Activated effector memory CD4-positive, alpha-beta T cell treated with Interleukin-2 at 50 U/mL for 16 hours (primary cell): Measurements from ENCODE around the gene MEF2A.
"Not testable (repeated sequence)": the region's sequence is repeated elsewhere in the genome, so short reads cannot be mapped to it uniquely, and the experiment has no call there.

Source experiments
- DNase-seq: peaks from one replicate; pipeline ENCODE4 v3.0.0-alpha.2; 2020

The MEF2A gene

DNA sequence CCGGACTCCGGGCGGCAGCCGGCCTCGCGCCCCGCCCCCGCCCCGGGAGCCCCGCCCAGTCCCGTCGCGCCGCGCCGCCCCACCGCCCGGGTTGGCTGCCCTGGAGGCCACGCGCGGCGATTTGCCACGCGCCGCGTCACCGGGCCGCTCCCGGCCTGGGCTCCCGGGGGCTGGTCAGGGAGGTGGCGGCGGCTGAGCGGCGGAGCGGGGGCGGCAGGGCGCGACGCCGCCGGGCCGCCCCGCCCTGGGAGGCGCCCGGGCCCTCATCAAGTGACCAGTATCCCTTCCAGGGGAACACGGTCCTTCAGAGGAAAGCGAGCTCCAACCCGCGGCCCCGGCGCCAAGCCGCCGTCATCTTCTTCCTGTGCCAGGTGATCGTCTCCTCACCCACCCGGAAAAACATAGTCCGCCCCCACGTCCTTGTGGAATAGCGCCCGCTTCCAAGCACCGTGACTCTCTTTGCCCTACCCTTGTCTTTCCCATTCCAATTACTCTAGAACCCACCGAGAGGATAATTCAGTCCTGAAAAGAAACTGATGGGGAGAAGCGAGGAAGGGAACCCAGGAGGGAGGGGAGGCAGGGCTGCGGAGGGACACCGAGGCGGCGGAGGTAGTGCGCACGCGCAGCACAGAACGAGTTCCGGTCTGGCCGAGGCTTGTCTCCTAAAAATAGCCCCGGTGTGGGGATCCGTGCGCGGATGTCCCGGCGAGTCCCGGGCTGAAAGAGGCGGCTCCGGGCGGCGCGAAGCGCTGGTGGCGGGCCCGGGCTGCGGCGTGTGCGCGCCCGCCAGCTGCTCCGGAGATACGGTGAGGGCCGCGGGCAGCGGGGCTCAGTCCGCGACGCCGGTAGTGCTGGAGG lies at the start of gene MEF2A:
Gene MEF2A (plus strand): TSS at position 686 of the 858 bp plus-strand sequence. CDS start 67,136 bp downstream, outside the sequence.
- DNase-seq, result peak; percentile 86

DNA sequence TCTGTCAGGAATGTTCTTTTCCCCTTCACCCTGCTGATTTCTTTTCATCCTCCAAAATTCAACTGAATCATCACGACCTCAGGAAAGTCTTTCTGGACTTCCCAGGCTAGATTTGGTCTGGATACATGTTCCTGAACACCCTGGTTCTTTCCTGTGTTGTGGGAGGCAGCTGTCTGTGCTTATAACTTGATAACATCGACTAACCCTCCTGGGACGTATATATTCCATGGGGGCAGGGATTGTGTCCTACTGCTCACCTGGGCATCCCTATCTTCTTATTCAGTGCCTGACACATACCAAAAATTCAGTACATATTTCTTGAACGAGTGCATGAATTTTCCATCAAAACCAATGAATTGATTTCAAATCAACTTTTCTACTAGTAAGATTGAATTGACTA lies 47.6 kb upstream of the MEF2A start:
- no peak for DNase-seq

DNA sequence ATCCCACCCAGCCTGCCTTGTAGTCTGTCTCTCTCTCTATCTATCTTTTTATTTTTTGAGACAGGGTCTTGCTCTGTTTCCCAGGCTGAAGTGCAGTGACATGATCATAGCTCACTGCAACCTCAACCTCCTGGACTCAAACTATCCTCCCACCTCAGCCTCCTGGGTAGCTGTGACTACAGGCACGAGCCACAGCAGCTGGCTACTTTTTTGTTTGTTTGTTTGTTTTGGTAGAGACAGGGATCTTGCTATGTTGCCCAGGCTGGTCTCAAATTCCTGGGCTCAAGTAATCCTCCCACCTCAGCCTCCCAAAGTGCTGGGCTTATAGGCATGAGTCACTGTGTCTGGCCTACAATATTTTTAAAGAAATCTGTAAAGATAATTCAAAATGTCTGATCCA lies 46.4 kb upstream of the MEF2A start:
- not testable (repeated sequence) for DNase-seq

DNA sequence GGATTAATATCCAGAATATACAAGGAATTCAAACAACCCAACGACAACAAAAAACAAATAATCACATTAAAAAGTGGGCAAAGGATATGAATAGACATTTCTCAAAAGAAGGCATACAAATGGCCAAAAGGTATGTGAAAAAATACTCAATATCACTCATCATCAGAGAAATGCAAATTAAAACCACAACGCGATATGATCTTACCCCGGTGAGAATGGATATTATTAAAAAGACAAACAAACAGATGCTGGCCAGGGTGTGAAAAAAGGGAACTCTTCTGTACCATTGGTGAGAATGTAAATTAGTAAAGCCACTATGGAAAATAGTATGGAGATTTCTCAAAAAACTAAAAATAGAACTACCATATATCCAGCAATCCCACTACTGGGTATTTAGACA lies 43.5 kb upstream of the MEF2A start:
- no peak for DNase-seq

DNA sequence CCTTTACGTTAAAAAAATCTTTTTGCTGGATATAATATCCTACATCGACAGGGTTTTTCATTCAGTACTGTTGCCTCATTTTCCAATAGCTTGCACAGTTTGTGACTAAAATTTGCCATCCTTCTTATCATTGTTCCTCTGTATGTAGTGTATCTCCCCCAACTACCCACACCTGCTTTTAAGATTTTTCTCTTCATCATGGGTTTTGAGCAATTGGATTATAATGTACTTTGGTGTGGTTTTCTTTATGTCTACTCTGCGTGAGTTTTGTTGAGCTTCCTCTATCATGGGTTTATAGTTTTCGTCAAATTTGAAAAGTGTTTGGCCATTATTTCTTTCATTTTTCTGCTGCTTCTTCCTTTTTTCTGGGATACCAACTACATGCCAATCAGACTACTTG lies 39.6 kb upstream of the MEF2A start:
- DNase-seq, result no peak

DNA sequence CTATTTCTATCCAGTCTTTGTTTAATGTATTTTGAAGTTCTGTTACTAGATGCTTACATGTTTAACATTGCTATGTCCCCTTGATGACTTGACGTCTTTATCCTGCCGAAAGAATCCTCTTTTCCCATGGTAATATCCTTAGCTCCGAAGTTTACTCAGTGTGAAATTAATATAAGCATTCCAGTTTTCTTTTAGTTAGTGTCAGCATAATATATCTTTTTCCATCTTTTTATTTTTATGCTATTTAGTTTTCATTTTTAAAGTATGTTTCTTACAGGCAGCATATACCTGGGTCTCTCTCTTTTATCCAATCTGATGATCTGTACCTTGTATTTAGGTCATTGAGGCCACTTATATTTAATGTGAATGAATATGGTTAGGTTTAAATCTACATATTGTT lies 39.1 kb upstream of the MEF2A start:
- no peak for DNase-seq

DNA sequence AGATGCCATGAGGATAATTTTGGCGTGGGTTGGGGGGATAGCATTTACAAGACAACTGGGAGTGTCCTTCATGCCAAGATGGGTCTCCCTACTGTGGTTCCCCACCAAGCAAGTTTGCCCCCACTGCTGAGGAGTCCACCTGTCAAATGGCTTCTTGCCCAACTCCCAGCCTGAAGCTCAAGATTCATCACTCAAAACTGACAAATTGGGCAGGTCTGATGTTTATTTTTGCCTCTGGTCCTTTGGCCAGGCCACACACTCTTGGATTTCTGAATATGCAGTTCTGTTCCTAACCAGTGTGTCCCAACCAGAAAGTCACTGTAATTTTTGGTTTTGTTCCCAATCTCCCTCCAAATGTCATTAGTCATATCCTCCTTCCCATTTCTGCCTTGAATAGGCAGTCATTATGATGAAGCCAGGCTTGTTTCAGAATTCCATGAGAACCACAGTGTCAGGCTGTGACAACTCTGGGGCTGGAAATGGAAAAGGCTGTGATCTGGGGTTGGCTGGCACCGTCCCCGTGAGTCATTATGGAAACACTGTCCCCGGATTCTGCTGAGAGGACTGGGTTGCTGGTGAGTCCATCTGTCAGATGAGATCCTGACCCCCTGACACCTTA lies 29.3 kb upstream of the MEF2A start:
- DNase-seq, result no peak

DNA sequence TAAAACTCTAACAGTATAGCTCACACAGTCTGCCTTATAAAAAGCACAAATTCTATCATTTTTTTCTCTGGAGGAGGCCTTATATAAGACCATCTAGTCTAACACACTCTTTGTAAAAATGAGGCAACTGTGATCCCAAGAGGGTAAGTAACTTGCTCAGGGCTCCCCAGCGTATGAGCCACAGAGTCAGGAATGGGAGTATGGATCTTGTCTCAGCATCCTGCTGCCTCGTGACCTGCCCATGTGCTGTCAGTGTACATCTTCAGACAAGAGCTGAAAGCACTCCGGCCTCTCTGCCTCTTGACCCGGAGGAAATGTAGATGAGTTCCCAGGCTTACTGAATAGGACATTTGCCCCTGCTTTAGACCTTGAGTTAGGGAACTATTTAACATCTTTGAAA lies 28.4 kb upstream of the MEF2A start:
- no peak for DNase-seq

DNA sequence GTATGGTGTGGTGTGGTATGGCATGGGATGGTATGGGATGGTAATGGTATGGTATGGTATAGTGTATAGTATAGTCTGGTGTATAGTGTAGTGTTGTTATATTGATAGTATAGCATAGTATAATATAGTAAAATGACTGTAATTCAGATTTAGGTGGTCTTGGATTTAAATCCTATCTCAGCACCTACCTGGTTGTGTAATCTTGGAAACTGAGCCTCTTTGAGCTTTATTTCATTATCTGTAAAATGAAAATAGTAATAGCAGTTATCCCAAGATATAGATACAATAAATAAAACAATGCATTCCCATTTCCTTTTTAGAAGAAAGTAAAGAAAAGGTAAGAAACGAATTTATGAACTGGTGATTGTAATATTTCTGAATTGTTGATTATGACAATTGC lies 27.5 kb upstream of the MEF2A start:
- no peak for DNase-seq

DNA sequence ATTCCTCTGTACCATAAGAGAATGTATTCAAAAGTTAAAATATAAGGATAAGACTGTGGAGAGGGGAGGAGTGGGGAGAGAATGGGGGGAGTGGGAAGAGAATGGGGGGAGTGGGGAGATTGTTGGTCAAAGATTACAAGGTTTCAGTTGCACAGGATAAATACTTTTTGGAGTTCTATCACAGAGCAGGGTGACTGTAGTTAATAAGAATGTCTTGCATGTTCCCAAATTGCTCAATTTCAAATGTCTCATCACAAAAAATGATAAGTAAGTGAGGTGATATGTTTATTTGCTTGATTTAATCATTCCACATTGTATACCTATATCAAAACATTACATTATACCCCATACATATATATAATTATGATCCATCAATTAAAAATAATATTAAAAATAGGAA lies 23.0 kb upstream of the MEF2A start:
- DNase-seq, result no peak

DNA sequence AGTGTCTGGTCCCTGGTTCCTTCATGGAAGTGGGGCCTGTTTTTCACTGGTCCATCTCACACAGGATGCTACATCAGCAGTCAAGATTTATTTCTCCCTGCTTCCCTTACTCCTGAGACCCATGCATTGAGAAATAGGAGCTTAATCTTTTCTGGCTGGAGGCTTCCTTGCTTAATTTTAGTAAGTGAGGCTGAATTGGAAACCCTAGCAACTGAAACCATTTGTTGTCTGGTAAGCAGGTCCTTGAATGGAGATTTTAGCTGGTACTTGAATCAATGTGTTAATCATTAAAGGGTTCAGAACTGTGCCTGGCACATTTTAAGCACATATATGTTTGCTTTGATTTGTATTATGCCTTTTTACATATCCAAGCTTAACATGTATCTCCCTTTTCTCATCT lies 20.2 kb upstream of the MEF2A start:
- no peak for DNase-seq

DNA sequence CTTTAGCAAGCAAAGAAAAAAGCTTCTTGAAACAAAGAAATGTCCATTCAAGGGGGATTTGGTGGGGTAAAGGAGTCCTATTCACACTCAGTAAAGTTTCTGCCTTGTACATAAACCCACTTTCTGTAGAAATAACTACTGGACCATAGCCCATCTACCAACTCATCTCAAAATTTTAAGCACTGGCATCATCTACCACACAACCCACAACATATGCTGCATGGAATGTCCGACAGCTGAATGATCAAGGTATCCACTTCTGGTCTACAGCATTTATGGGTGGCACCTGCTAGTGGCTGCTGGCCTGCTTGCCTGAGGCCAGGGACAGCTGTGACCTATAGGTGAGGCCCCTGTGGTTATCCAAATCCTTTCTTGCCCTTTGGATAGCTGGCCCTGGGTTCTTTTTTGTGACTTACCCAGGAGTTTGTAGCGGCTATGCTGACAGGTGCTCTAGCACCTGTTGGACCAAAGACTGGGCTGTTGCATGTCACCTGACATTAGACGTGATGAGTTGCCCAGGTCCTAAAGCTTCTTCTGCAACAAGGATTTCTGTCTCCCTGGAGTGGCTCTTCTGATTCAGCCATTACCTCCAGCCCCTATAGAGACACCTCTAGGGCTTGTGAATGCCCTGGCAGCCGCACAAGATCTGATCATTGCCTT lies 19.2 kb upstream of the MEF2A start:
- DNase-seq, result no peak

DNA sequence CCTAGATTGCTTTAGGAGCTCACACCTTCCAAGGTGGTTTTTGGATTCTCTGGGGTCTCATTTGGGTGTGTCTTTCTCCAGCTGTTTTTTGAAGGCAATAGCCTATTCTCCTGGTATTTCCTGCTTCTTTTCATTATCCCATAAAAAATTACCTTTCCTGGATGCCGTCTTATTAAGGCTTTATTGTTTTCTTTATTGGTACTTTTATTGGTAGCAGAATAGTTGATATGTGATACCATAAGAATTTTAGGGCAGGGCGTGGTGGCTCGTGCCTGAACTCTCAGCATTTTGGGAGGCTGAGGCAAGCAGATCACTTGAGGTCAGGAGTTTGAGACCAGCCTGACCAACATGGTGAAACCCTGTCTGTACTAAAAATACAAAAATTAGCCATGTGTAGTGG lies 18.3 kb upstream of the MEF2A start:
- DNase-seq, result no peak

DNA sequence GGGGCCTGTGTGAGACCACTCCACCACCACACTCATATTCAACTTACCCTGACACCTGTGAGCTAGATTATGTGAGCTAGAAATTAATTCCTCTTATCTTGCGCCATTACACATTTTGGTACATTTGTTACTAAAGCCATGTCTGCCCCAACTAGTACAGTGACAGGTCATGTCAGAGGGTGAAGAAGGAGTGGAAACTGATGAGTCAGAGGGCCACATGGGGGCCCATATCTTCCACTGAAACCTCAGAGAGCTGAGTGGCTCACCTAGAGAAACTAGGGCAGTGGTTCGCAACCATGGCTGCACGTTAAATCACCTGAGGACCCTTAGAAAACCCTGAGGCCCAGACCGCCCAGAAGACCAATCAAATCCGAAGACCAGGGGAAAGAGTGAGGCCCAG lies 15.7 kb upstream of the MEF2A start:
- DNase-seq, result no peak

DNA sequence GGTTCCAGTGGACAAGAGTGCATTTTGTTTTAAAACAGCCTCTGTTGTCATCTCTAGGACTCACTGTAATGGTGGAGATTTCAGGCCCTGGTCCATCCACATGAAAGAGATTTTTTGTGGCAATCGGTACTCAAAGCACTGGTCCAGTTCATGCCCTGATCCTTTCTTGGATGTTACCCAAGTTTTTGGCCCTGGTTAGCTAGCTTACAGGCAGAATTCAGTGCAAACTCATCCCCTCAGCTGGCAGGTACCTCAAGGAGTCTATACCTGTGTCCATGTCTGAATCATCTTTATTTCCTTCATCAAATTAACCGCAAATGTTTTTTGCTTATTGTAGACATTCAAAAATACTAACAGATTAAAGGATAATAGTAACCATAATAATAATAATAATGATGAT lies 13.7 kb upstream of the MEF2A start:
- no peak for DNase-seq

DNA sequence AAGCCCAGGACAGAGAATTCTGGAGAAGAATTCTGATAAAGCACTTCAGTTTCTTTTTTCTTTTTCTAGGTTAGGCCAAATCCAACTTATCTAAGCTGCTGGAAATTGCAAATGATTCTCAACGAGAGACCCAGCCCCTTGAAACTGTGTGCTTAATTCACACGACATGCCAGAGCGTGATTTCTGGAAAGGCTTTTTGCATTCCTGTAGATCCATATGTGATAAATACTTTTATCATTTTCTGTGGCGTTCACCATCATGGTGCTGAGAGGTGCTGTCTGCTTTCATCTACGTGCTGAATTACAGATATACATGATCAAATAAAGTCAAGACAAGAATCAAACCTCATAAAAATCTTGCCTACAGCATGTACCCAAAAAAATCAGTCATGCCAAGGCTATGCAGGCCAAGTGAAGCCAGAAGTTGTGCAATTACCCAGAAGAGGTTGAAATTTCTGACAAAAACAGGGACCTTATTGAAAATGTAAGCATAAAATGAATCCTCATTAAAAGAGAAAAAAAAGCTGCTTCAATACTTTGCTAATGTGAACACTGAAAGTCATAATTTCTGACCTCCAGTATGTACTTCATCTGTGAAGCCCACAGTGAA lies 10.8 kb upstream of the MEF2A start:
- no peak for DNase-seq

DNA sequence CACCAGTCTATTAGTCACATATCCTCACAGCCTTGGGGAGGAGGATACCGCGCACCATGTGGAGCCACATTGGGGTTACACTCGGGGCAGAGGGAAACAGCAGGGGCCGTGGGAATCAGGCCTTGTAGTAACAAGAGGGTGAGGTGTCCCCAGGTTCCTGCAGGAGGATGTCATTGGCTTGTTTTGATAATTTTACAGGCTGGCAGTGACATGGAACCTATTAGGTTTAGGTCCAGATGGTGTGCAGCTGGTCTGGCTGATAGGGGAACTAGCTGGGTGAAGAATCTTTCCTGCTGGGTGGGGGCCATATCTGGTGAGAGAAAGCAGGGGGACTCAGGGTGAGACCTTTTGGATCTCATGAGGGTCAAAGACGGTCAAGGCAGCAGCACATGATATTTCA lies 9.8 kb upstream of the MEF2A start:
- DNase-seq, result no peak

DNA sequence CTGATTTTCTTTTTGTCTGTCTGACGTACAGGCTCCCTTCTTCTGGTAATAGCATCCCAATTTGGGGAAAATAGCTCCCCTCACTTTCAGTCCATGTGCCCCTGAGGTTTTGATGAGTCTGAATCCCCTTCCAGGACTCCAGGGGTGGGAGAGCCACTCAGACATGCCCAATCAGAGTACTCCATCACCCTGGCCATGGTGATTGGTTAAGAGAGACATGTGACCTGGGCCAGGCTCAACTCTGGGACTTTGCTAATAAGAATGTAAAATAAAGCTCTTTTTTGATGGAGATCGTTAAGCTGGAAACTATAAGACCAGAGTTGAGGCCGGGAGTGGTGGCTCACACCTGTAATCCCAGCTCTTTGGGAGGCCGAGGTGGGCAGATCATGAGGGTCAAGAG lies 9.2 kb upstream of the MEF2A start:
- DNase-seq, result no peak

DNA sequence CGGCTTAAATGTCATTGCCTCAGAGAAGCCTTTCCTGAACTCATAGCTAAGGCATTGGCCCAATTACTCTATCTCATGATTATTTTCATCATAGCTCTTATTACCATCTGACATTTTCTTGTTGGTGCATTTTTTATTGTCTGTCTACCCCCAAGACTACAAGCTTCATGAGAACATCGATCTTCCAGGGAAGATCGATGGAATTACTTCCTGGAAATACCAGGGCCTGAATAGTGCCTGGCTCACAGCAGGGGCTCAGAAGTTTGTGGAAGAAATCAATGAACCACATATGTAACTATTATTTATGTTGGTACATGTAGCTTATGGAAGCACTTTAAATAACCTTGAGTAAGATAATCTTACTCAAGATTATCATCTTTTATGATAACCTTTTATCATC lies 7.7 kb upstream of the MEF2A start:
- no peak for DNase-seq

DNA sequence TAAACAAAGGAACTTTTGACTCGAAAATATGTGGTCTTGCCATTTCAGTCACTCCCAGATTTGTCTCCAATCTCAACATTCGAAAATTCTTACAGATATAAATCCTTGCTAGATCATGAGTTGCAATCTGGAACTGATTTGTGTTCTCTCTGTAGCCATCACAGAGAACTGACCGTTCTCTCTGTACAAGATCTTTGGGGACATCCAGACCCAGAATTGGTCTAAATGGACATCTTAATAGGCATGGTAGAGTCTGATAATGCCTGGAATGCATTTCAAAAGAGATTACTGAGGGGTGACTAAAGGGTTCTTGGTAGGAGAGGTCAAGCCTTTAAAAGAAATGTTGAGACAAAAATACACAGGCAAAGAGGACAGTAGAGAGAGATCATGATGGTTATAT lies 7.2 kb upstream of the MEF2A start:
- no peak for DNase-seq

DNA sequence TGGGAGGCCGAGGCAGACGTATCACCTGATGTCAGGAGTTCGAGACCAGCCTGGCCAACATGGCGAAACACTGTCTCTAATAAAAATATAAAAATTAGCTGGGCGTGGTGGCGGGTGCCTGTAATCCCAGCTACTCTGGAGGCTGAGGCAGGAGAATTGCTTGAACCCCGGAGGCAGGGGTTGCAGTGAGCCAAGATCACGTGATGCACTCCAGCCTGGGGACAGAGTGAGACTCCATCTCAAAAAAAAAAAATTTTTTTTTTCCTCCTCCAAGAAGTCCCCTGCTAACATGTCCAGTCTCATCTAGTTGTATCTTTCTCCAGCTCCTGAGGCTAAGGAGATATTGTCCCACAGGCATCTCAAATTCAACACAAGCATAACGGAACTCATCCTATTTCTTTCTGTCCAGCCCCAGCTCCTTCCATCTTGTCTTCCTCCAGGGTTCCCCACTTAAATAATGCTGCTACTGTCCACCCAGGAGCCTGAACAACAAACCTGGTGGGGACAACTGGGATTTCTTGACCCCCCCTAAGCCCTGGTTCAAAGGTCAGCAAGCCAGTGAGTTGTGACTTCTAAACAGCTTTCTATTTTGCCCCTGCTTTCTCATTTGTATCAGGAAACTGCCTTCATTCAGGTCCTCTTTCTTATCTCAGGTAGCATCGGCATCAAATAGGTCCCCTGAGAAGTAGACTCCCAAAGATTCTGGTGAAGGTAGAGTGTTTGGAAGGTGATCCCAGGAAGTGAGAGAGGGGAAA lies 4.1 kb upstream of the MEF2A start:
- DNase-seq, result no peak

DNA sequence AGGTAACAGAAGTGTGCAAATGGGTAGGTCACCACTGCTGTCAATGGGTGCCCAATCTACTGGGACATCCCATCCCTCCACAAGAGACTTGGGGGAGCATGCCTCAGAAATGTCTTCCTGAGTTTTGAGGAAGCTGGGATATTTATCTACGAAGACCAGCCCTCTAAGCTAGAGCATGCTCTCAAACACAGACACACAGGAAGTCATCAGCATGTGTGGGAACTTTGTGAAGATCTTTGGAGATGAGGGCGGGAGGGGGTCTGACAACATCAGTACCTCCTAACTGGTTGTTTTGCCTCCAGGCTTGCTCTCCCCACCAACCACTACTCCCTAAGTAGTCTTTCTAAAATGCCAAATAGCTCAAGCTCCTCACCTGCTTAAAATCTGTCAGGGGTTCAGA lies 3.5 kb upstream of the MEF2A start:
- no peak for DNase-seq
